GM19324 (cell line): Measurements from ENCODE around the gene TSR3.
A peak's percentile ranks its signal among the peaks of the same experiment; 100 is the strongest.

Experiments used
- ATAC-seq: cut with Tn5 transposase; IDR thresholded peaks from one replicate; pipeline ENCODE4 v1.9.1; 2021; ENCODE audit warnings: mild to moderate bottlenecking, moderate library complexity; ENCODE audit not compliant: unreplicated experiment, low FRiP score

The TSR3 gene

DNA sequence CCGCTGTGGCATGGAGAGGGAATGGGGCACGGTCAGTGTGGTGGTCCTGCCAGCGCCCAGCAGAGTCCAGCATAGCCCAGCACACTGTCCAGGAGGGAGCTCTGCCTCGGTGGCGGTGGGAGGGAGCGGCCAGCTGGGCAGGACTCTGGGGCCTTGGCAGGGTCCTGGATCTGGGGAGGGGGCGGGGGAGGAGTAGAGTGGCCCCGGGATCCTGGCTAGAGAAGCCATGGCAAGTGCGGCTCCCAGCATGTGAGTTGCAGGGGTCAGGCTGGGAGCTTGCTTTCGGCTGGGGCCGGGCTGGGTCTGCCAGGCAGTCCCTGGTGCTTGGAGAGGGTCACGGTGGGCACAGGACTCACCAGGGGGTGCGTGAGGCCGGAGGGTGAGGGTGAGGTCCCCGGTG lies 3.9 kb upstream of the TSR3 start:
- no peak for ATAC-seq

DNA sequence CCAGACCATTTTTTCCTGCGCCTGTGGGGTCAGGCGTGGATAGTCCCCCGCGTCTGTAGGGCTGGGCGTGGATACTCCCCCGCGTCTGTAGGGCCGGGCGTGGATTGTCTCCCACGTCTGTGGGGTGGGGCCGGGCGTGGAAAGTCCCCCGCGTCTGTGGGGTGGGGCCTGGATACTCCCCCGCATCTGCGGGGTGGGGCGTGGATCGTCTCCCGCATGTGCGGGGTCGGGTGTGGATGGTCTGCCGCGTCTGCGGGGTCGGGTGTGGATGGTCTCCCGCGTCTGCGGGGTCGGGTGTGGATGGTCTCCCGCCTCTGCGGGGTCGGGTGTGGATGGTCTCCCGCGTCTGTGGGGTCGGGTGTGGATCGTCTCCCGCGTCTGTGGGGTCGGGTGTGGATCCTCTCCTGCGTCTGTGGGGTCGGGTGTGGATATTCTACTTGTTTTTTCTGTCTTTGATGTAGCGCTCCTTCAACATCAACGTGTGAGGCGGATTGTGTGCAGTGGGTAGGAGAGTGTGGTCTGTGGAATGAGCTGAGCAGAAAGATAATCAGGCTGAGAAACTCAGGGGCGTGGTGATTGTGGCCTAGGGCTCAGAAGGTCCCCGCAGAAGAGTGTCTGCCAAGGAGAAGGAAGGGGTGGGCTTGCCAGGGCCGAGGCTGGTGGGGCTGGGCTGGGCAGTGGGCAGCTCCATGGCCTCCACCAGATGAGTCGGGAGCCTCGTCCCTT lies 3.3 kb upstream of the TSR3 start:
- no peak for ATAC-seq

DNA sequence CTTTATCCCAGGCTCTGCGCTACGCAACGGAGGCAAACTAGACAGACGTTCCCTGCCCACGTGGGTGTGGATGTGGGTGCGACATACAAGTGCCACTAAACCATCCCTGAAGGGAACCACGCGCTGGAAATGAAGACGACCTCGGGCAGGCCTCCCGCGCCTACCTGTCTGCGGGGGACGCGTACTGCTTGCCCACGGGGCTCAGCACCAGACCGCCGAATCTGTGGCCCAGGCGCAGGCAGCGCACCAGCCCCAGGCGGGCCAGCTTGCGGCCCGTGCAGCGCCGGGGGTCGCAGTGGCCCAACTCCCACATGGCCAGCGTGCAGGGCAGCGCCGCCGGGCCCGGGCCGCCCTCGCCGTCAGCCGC lies 480 bp downstream of the TSR3 start:
- ATAC-seq = peak; percentile 23

DNA sequence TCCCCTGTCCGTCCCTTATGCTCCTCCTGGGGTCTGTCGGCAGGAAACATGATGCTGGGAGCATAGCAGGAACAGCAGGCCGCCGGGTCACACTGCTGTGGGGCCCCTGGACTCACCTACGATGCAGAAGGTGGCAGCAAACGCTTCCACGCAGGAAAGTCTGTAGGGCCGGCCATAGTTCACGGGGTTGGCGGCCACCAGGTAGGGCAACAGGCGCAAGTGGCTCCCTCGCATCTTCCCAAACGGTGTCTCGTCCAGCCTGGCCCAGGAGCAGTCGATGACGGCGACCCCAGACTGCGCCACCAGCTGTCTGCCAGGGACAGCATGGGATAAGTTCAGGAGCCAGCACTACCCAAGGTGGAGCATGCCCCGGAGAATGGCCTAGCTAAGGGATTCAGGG lies 987 bp downstream of the TSR3 start:
- ATAC-seq = no peak

DNA sequence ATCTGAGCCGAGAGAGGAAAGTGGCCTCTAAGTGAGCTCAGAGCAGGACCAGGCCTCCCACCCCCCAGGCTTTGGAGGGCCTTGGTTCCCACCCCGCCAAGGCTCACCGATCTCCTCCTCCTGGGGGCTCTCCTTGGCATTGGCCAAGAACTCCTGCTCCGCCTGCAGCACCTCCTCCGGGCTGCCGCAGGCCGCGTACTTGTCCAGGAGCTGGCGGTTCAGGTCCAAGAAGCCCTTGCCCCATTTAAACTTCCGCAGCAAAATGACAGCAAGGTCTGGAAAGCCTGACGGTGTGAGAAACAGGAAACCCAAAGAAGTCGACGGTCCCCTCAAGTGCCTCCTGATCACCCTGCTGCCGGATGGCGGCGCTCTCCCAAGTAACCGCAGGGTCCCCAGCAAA lies 1.7 kb downstream of the TSR3 start:
- ATAC-seq = no peak

DNA sequence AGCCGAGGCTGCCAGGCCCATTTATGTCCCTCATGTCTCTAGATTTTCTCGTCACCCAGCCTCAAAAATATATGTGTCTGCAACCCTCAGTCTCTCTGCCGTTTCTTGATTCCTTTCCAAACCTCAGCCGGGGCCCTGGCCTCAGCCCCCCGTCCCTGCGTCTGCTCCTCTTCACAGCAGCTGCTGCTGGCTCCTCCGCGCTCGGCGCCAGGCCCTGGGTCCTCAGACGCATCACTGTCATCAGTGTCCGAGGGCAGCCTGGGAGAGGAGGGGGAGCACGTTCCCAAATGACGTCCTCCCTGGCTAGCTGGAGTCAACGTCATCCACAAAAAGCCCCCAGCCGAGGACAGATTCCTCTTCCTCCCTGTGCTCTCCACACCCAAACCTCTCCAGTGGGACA lies 2.3 kb downstream of the TSR3 start:
- ATAC-seq = no peak

DNA sequence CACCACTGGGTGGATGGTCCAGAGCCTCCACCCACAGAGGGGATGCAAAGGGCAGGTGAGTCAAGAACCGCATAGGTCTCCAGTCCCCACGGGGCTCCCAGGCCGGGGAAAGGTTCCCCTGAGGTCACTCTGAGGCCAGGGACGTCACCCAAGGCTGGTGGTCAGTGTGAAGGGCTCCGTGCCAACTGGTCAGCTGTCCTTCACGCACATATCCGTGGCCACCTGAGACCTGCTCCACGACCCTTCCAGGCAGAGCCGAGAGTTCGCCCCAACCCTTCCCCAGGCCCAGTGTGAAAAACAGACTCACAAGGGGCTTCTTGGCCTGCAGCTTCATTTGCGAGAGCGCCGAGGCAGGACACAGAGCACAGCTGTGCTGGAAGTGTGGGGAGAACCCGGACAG lies 2.8 kb downstream of the TSR3 start:
- ATAC-seq = no peak

DNA sequence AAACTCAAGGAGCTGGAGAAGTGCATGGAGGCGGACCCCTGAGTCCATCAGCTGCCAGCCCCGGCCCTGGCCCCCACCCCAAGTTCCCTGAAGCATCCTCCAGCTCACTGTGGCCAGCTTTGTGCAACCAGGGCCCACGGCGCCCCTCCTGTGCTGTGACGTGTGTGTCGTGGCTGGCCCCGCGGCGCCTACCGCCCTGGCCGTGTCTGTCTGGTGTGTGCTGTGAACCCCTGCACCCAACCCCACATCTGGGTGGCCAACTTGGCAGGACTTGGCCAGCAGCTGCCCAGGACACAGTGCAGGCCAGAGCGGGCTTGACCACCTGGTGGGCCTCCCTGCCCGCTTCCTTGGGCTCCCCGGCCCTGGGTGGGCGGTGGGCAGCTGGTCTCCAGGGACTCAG lies 3.2 kb downstream of the TSR3 start:
- ATAC-seq = no peak

DNA sequence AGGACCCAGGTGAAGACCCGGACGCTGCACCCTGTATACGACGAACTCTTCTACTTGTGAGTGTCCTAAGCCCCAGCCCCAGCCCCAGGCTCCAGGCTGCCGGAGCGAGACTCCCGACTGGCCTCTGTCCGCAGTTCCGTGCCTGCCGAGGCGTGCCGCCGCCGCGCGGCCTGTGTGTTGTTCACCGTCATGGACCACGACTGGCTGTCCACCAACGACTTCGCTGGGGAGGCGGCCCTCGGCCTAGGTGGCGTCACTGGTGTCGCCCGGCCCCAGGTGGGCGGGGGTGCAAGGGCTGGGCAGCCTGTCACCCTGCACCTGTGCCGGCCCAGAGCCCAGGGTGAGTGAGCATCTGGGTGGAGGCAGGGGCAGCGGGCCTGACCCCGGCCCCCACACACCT lies 3.7 kb downstream of the TSR3 start:
- ATAC-seq = no peak

DNA sequence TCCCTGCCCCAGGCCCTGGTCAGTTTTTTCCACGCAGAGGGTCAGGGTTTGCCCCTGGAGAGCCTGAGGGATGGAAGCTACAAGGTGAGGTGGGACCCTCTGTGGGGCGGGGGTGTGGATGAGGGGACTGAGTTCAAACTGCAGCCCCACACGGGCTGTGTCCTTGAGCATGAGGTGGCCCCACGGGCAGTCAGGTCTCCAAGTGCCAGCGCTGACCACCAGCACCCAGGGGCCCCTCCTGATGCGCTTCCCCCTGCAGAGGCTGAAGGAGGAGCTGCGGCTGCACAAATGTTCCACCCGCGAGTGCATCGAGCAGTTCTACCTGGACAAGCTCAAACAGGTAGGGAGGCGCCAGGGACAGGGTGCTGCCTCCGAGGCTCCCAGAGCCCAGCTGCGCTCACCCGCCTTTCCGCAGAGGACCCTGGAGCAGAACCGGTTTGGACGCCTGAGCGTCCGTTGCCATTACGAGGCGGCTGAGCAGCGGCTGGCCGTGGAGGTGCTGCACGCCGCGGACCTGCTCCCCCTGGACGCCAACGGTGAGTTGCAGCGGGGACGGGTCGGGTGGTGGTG lies 4.3 kb downstream of the TSR3 start:
- ATAC-seq = no peak

DNA sequence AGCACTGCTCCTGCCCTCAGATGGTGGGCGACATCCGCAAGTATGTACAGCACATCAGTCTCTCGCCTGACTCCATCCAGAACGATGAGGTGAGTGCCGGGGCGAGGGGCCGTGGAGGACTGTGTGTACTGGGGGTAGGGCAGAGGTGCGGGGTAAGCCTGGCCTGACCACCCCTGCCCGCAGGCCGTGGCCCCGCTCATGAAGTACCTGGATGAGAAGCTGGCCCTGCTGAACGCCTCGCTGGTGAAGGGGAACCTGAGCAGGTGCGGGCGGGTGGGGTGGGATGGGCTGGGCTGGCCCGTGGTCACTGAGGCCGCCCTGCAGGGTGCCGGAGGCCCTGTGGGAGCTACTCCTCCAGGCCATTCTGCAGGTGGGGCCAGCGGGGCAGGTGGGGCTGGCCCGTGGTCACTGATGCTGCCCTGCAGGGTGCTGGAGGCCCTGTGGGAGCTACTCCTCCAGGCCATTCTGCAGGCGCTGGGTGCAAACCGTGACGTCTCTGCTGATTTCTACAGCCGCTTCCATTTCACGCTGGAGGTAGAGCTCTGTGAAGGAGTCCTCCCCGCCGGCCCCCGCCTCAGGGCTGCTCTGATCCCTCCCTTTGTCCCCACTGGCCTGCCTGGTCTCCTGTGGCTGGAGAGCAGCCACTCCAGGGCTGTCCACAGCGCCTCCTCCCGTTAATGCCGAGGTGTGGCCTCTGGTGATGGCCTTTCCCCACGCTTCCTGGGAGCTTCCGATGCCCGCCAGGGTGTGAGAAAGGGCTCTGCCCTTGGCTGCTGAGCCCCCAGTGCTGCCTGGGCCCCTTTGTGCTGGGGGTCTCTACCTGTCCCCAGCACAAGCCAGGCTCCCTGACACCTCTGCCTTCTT lies 5.0 kb downstream of the TSR3 start:
- ATAC-seq = no peak

DNA sequence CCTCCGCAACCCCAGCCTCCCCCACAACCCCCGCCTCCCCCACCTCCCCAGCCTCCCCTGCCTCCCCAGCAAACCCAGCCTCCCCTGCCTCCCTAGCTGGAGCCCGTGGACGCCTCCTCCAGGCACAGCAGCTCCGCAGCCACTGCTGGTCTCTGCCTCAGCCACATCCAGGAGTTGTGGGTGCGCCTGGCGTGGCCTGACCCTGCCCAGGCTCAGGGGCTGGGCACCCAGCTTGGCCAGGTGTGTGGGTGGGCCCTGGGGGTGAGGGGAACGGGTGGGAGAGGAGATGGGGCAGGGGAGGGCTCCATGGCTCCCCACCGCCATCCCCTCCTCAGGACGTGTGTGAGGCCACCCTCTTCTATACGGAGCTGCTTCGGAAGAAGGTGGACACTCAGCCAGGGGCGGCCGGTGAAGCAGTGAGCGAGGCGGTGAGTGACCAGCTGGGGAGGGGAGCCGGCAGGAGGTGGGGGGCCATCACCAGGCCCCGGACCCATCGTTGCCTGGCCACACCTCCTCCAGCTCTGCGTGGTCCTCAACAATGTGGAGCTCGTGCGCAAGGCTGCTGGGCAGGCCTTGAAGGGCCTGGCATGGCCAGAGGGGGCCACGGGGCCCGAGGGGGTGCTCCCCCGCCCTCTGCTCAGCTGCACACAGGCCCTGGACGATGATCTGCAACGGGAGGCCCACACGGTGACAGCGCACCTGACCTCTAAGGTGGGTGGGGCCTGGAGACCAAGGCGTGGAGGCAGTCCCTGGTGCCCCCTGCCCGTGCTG lies 5.8 kb downstream of the TSR3 start:
- ATAC-seq = no peak

DNA sequence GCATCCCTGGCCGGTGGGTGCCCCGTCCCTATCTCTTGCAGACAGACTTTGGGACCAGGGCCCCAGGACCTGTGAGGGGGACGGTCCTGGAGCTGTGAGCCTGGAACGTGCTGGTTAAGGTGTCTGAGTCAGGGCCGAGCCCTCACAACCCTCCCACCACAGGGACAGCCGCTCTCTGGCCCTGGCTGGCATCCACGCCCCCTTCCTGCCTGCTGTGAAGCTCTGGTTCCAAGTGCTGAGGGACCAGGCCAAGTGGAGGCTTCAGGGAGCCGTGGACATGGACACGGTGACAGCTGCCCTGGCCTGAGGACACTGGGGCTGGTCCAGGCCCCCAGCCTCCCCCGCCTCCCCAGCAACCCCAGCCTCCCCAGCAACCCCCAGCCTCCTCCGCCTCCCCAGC lies 6.6 kb downstream of the TSR3 start:
- ATAC-seq = no peak

DNA sequence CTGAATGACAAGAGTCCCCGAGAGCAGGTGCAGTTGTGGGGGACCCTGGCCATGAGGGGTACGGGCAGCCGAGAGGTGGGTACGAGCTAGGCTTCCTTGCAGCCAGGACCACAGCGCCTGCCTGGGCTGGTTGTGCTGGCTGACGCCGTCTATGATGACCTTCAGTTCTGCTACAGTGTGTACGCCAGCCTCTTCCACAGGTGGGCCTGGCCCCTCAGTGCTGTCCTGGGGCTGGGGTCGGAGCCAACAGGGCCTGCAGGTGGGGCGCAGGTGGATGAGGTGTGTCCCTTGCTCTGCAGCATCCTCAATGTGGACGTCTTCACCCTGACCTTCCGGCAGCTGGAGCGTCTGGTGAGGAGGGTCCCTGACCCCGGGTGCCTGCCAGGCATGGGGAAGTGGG lies 7.2 kb downstream of the TSR3 start:
- no peak for ATAC-seq

DNA sequence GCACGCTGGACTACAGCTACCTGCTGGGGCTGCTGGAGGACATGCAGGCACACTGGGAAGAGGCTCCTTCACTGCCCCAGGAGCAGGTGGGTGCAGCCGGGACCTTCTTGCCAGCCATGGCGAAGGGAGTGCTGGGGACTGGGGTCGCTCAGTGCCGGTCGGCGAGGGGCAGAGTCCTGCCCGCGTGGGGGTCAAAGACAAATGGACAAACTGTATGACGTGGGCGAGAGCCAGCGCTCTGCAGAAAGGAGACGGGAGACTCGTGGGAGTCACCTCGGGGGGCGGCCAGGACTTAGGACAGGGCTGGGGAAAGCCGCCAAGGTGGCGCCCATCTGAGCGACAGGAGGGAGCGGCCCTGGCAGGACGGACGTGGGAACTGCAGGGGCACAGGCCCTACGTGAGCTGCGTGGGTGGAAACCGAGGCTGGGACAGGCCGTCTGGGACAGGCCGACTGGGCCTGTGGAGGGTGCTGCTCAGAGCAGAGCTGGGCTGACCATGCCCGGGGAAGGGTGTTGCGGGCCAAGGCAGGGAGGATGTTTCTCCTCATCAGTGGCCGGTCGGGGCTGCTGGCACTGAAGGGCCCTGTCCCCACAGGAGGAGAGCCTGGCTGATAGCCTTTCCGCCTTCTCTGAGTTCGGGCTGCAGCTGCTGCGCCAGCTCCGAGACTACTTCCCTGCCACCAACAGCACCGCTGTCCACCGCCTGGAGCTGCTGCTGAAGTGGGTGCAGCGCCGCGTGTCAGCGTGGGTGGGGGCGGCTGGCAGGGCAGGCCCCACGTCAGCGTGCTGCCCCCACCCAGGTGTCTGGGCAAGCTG lies 8.0 kb downstream of the TSR3 start:
- ATAC-seq = no peak

DNA sequence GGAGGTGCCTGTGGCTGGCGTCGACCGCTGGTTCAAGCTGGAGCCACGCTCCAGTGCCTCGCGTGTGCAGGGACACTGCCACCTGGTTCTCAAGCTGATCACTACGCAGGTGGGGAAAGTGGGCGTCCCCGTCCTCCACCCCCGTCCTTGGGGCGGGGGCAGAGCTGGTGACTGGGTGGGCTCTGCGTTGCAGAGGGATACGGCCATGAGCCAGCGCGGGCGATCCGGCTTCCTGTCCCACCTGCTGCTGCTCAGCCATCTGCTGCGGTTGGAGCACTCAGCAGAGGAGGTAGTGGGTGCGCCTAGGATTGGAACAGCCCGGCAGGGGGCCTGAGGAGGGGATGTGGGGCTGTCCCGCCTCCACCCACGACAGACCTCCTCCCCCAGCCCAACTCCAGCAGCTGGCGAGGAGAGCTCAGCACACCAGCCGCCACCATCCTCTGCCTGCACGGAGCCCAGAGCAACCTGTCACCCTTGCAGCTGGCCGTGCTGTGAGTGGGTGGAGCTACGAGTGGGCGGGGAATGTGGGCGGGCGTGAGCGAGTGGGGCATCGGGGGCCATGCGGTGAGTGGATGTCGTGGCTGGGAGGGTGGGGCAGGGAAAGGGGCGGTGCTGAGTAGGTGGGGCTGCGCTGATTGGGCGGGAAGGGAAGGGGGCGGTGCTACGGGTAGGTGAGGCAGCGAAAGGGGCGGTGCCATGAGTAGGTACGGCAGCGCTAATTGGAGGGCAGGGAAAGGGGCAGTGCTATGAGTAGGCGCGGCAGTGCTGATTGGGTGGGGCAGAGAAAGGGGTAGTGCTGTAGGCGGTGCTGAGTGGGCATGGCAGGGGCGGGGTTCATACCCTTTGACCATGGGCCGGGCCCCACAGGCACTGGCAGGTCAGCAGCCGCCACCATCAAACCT lies 8.9 kb downstream of the TSR3 start:
- ATAC-seq = peak; percentile 83

DNA sequence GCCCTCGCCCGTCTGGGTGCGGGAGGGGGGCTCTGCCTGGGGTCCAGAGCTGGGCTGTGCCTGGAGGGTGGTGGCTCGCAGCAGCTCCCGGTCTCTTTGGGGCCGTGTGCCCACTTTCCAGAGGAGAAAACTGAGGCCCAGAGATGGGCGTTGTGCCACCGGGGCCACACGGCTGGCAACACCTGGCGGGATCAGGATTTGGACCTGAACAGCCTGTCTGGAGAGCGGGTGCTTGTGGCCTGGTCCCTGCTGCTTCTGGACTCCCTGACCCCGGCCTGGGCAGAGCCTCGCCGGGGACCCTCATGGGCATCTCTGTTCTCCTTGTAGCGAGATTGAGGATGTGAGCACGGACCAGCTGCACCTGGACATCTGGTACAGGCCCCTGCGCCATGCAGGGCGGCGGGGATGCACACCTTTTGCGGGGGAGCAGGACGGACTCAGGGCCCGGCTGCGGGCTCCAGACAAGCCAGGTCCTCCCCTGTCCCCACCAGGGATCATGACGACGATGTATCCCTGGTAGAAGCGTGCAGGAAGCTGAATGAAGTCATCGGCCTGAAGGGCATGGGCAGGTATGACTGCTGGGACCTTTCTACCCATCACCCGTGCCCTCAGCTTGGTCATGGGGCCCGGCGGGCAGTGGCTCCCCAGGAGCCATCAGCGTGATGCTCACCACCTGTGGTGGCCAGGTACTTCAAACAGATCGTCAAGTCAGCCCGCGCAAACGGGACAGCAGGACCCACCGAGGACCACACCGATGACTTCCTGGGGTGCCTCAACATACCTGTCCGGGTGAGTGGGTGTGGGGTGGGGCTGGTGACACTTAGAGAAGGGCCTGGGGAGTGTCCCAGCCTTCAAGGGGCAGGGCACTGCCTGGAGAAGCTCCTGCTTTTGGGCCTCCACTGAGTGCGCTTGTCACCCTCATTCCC lies 9.9 kb downstream of the TSR3 start:
- no peak for ATAC-seq
